Progenitor cell of endocrine pancreas (in vitro differentiated cells): ENCODE data around the gene TRMT44. TPM values are rescaled to one million over a fixed set of nuclear protein-coding genes. Genes with fewer than 3 reads are reported as not detected.

ENCODE experiments used
- DNase-seq: peaks from one replicate; pipeline ENCODE4 v3.0.0; 2021; ENCODE audit warnings: low spot score; ENCODE audit not compliant: unreplicated experiment
- H3K27ac Mint-ChIP-seq: 2 replicates; pipeline ENCODE4 v1.8.0; 2021; ENCODE audit warnings: mild to moderate bottlenecking, moderate library complexity, mixed read lengths
- H3K27me3 Mint-ChIP-seq: 2 replicates; pipeline ENCODE4 v1.8.0; 2021; ENCODE audit warnings: mixed read lengths
- H3K36me3 Mint-ChIP-seq: 2 replicates; pipeline ENCODE4 v1.8.0; 2022; ENCODE audit warnings: mixed read lengths; ENCODE audit not compliant: insufficient read depth
- H3K4me1 Mint-ChIP-seq: 2 replicates; pipeline ENCODE4 v1.8.0; 2021; ENCODE audit warnings: low read depth, mixed read lengths
- H3K4me3 Mint-ChIP-seq: 2 replicates; pipeline ENCODE4 v1.8.0; 2021; ENCODE audit warnings: low read depth, mild to moderate bottlenecking, moderate library complexity, mixed read lengths
- H3K9me3 Mint-ChIP-seq: 2 replicates; pipeline ENCODE4 v1.8.0; 2021; ENCODE audit warnings: low read depth, mixed read lengths
- CTCF ChIP-seq: fragments of 200-600 bp; sonication (generic); IDR thresholded peaks from one replicate; pipeline ENCODE4 v1.5.0; 2021; ENCODE audit warnings: antibody characterized with exemption, mild to moderate bottlenecking; ENCODE audit not compliant: unreplicated experiment
- total RNA-seq: library from RNA; stranded (reverse); gene quantifications from 2 replicates; pipeline ENCODE4 v1.2.1, GENCODE V29; 2021

Gene TRMT44
- total RNA-seq, 1 donor from 2014 or later: 31.0 TPM

- Mint-ChIP-seq H3K4me1 (no peaks in the 10 kb centered on the region), H3K4me3 (no peak overlapping the region), H3K9me3 (no peaks in the 10 kb centered on the region), H3K27me3 (no peaks in the 10 kb centered on the region), H3K27ac (no peak overlapping the region), H3K36me3 (peaks cover 8% of the 10 kb centered on the region)
- TF ChIP-seq CTCF: no peak
- DNase-seq: no peak
Measured at GRCh38 chr4:8457646-8458252, 17.2 kb downstream of the TRMT44 start.

GRCh38 chr4:8459867-8460445 is 19.4 kb downstream of the TRMT44 start:
- Mint-ChIP-seq H3K27ac (no peak overlapping the region), H3K9me3 (no peaks in the 10 kb centered on the region), H3K27me3 (no peaks in the 10 kb centered on the region), H3K4me1 (peaks cover 5% of the 10 kb centered on the region), H3K4me3 (no peak overlapping the region), H3K36me3 (peaks cover 6% of the 10 kb centered on the region)
- TF ChIP-seq CTCF: no peak
- DNase-seq: no peak

- no peaks in the 10 kb centered on the region for H3K9me3 Mint-ChIP-seq
- no peaks in the 10 kb centered on the region for H3K27me3 Mint-ChIP-seq
- no peak overlapping the region for H3K27ac Mint-ChIP-seq
- no peak overlapping the region for H3K4me3 Mint-ChIP-seq
- no peak for TF ChIP-seq CTCF
- peaks cover 5% of the 10 kb centered on the region for H3K4me1 Mint-ChIP-seq
- H3K36me3 Mint-ChIP-seq: peaks cover 10% of the 10 kb centered on the region
- no peak for DNase-seq
Measured at GRCh38 chr4:8461086-8461485, 20.5 kb downstream of the TRMT44 start.

- Mint-ChIP-seq H3K4me1 (peaks cover 5% of the 10 kb centered on the region), H3K27ac (no peak overlapping the region), H3K9me3 (no peaks in the 10 kb centered on the region), H3K4me3 (no peak overlapping the region), H3K36me3 (peaks cover 7% of the 10 kb centered on the region), H3K27me3 (no peaks in the 10 kb centered on the region)
- DNase-seq: no peak
- TF ChIP-seq CTCF: no peak
Measured at GRCh38 chr4:8461616-8462015, 21.0 kb downstream of the TRMT44 start.

GRCh38 chr4:8463811-8464210 is 23.2 kb downstream of the TRMT44 start:
- Mint-ChIP-seq H3K9me3 (no peaks in the 10 kb centered on the region), H3K27ac (no peak overlapping the region), H3K36me3 (peaks cover 9% of the 10 kb centered on the region), H3K4me1 (peaks cover 5% of the 10 kb centered on the region), H3K4me3 (no peak overlapping the region), H3K27me3 (no peaks in the 10 kb centered on the region)
- DNase-seq: no peak
- TF ChIP-seq CTCF: no peak
